HG02884 (cell line): ENCODE data around the gene LIN54.
"Not testable (repeated sequence)": the region's sequence is repeated elsewhere in the genome, so short reads cannot be mapped to it uniquely, and the experiment has no call there.

Source experiments
- ATAC-seq: cut with Tn5 transposase; IDR thresholded peaks from one replicate; pipeline ENCODE4 v1.9.1; 2021; ENCODE audit warnings: mild to moderate bottlenecking, moderate library complexity; ENCODE audit not compliant: unreplicated experiment

LIN54 gene

DNA sequence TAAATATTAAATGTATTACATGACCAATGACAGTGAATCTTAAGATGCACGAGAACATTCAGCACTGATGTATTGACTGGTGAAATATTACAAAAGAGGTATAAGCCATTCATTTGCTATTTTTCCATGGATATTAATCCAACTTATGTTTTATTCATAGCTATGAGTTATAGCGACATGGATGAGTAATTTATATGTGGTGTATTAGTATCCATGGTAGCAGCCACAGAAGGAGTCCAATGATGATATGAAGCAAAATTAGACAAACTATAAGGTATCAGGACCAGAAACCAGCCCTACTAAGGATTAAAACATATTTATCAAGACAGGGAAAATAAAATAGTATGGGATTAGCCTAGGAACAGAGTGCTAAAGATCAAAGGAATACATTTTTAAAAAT lies 59.4 kb downstream of the LIN54 start:
- no peak for ATAC-seq

DNA sequence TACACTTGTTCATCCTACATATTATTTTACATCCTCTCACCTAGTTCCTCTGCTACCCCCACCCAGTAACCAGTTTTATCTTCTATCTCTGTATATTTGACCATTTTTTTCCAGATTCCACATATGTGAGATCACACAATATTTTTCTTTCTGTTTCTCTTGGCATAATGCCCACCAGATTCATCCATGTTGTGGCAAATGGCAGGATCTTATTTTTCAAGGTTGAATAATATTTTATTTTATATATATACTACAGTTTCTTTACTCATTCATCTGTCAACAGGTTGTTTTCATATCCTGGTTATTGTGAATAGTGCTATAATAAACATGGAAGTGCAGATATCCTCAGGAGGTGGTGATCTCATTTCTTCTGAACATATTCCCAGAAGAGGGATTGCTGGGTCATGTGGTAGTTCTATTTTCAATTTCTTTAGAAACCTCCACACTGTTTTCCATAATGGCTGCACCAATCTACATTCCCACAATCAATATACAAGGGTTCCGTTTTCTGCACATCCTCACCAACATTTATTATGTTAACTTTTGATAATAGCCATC lies 61.9 kb downstream of the LIN54 start:
- ATAC-seq = no peak

DNA sequence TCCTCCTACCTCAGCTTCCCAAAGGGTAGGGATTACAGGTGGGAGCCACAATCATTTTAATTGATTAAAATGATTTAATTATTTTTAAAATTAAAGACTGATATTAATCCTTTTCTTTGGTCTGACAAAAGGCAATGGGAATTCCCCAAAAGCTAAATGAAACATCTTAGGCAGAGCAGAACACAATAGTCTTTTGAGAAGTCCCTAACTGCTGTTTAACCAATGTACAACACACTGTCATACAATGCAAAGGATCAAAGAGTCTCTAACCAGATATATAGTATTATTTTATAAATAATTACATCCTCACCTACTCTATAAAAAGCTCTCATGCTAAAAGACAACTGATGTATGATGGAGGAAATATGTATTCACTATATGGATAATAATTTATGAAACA lies 63.1 kb downstream of the LIN54 start:
- no peak for ATAC-seq

DNA sequence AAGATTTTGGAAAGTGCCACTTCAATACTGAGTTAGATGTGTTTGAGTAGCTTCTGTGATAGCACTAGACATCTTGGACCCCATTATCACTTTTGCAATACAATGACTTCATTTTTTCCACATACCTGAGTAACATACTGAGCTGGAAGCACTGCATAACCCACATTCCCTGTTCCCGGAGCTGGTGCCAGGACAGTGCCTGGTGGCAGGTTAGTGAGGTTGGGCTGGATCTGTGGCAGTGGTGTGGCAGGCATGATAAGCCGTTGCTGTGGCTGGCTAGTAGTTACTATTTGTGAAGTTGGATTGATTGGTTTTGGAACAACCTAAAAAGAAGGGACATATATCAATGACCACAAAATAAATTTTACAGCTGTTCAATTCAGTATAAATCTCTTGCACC lies 71.2 kb downstream of the LIN54 start:
- no peak for ATAC-seq

DNA sequence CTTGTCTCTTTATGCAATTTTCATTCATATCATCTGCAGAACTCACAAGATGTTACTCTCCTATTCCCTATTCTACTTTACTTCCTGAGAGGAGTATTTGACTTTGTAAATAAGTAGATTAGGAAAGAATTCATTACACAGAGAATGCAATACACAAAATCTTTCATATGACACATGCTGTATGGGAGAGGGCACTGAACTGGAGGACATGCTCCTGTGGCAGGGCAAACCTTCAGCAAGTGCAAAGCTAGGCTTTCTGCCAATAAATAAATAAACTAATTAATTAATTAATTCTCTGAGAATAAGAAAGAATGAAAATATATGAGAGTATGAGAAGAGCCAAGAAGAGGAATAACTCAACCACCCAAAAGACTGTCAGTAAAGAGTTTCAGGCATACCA lies 76.2 kb downstream of the LIN54 start:
- ATAC-seq = no peak

DNA sequence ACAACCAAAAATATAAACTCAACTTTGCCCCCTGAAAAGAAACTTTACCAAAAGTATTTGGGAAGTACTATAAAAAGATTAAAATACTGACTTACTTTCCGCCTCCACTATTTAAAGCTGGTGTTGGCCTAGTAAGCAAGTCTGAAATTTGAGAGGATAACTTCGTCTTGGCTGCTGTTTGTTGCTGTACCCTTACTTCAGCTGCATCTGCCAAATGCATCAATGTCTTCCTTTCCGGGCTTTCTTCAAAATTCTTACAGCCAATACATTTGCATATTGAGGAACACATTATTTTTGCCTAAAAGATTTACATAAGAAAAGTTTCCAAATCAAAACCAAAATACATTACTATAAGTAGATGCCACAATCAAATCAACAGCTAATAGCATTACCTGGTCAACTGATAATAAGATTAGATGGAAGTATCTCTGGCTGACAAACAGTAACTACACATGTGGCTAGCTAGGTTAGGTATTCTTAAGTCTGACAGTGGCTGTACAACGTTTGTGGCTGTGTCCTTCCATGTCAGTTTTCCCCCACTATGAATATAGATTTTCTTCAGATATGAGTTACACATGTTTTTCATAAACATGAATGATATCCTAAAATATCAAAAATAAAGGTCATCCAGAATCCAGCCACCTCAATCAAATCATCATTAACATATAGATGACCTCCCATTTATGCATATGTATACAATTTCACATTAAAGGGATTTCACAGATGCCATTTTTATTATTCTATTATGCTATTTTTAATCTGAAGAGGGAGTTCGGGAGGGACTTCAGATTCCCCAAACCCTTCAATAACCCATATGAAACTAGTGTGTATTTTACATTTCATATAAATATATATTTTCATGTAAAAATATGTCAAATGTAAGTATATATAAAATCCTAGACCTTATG lies 79.5 kb downstream of the LIN54 start:
- no peak for ATAC-seq

DNA sequence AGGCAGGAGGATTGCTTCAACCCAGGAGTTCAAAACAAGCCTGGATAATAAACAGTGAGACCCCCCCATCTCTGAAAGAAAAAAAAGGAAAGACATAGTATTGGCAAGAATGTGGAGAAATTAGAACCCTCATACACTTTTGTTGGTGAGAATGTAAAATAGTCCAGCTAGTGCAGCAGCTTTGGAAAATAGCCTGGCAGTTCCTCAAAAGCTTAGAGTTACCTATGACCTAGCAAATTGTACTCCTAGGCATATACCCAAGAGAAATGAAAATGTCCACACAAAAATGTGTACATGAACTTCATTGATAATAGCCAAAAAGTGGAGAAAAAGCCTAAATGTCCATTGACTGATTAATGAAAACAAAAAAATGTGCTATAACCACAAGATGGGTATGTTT lies 88.8 kb downstream of the LIN54 start:
- no peak for ATAC-seq

DNA sequence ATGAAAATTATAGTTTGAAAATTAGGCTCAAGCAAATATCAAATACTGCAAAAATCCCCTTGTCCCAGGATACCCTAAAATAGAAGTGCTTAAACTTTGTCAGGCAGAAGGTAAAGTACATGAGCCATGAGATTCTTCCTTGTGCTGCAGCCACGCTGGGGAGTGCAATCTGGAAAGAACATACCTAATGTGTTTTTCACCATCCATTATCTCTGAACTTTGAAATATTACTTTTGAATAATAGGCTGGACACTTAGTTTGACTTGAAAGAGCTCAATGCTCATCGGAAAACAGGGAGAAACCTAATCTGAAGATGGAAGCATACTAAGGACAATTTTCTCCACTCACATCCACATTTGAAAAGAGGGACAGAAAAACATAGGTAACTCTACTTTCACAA lies 91.2 kb downstream of the LIN54 start:
- no peak for ATAC-seq

DNA sequence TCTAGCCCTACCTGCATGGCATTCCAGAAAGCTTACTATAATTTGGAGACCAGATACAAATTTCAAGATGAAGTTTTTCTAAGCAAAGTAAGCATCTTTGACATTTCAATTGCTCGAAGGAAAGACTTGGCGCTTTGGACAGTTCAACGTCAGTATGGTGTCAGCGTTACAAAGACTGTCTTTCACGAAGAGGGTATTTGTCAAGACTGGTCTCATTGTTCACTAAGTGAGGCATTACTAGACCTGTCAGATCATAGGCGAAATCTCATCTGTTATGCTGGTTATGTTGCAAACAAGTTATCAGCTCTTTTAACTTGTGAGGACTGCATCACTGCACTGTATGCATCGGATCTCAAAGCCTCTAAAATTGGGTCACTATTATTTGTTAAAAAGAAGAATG lies 92.5 kb downstream of the LIN54 start:
- ATAC-seq = no peak

DNA sequence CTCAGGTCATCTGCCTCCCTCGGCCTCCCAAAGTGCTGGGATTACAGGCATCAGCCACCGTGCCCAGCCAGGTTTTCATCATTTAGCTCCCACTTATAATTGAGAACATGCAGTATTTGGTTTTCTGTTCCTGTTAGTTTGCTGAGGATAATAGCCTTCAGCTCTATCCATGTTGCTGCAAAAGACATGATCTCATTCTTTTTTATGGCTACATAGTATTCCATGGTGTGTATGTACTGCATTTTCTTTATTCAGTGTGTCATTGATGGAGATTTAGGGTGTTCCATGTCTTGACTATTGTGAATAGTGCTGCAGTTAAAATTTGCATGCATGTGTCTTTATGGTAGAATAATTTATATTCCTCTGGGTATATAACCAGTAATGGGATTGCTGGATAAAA lies 96.7 kb downstream of the LIN54 start:
- ATAC-seq = not testable (repeated sequence)

DNA sequence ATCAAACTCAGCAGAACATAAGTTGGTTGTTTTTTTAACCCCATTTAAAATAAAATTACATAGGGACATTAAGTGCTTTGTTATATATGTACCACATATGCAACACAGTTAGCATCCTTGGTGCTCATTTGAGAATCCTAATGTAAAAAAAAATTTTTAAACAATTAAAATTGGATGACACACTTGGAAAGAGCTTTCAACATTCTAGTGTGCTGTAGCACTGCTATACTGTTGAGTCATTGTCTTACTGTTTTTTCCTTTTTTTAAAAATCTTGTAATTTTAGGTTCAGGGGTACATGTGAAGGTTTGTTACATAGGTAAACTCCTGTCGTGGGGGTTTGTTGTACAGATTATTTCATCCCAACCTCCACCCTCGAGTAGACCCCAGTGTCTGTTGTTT lies 97.3 kb downstream of the LIN54 start:
- ATAC-seq = no peak

DNA sequence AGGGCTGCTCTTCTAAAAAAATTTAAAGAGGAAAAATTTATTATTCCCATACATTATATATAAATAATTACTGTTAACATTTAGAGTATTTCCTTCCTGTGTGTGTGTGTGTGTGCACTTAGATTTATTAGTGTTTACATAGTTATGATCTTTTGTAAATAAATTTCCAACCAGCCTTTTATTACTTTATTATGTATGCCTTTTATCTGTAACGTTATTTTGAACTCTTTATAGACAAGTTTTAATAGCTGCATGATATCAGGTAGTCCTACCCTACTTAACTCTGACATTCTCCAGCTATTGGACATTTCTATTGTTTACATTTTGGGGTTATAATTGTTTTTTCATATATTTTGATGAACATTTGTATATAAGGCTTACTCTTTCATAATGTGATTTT lies 101.3 kb downstream of the LIN54 start:
- ATAC-seq = no peak

DNA sequence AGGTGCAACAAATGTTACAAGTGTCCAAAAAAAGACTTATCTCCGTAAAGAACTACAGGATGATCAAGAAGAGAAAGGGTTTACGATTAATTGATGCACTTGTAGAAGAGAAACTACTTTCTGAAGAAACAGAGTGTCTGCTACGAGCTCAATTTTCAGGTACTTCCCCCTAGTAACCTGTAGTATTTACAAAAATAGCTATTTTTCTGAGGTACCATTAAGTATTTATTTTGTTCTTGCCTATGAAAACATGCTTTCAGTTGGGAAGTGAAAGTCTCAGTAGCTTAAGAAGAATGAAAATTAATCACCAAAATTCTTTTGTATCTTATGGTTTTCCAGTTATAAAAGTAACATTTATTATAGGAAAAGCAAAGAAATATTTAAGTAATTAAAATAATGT lies 104.2 kb downstream of the LIN54 start:
- peak; percentile 30 for ATAC-seq

DNA sequence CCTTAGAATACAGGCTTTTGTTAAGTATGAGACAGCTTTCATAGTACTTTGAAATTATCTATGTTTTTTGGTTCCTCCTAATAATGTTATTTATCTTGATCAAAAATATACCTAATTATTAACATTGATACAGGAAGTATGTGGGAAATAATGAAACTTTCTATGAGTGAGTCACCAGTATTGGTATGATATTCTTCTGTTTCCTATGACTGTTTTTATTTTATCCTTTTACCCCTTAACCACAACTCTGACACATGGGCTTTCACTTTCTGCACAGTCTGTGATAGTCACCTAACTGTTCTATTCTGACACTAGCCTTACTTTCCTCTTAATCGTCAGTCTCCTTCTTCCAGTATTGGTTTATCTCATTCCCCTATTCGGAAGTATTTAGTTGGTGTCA lies 105.4 kb downstream of the LIN54 start:
- ATAC-seq = peak; percentile 52

DNA sequence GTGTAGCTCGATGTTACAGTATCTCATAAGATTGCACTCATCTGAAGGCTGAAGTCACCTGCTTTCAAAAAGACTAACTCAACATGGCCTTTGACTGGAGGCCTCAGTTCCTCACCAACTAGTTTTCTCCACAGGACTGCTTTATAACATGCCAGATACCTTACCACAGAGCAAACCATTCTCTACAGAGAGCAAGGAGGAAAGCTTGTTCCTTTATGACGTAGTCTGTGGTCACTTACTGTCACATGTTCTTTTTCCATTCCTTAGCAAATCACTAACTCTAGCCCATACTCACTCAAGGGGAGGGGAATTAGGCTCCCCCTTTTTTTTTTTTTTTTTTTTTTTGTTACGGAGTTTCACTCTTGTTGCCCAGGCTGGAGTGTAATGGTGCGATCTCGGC lies 106.9 kb downstream of the LIN54 start:
- no peak for ATAC-seq

DNA sequence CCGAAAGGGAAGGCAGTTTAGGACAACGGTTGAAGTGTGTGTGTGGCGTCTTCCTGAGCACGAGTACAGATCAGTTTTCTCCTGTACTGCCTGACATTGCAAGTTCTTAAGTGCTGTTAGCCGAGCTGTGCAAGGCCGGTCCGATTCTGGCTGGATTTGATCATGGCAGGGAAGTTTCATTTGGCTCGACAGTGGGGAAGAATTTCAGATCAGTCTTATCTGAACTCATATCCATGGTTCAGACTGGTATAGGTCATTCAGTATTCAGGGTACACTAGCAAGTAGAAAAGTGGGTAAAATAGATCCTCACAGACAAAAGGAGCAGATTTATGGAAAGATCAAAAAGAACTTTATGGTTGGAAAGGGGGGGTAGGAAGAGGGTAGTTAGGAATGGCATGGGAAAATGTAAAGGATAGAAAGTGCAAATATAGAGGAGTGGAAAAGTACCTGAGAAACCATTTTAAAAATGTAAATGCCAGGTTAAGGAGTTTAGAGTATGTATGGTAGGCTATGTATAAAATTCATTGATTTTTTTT lies 109.4 kb downstream of the LIN54 start:
- ATAC-seq = no peak

DNA sequence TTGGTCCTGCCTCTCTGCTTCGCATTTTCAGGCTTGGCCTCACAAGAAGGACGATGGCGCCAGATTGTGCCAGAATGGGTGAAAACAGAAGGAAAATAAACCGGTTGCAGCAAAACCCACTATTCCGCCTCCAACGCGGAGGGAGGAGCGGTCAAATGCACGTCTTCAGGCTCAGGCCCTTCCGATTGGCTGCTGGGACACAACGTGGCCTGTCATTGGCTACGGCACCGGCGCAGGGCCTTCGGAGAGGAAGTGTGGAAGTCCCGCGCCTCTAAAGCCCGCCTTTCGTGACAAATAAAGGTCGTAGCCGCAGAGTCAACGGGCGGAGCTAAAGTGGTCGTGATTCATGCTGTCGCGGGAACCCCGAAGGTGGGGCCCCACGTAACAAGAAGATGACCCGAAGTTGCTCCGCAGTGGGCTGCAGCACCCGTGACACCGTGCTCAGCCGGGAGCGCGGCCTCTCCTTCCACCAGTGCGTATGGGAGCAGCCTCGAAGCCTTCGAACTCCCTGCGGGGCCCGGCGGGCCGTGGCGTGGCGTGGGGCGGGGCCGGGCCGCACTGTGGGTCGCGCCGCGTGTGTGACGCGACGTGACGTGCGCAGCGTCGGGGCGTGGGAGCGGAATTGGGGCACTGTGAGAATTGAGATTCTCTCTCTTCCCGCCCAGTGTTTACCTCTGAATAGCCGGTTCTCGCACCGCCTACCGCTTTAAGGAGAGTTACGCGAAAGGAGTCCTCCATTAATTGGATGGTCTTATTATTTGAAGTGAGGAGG lies 110.0 kb downstream of the LIN54 start, which contains the start of gene THAP9:
Gene THAP9 (plus strand): TSS at position 325 of the 772 bp plus-strand sequence. CDS start 68 bp downstream, at position 393.
- ATAC-seq = peak; percentile 86

DNA sequence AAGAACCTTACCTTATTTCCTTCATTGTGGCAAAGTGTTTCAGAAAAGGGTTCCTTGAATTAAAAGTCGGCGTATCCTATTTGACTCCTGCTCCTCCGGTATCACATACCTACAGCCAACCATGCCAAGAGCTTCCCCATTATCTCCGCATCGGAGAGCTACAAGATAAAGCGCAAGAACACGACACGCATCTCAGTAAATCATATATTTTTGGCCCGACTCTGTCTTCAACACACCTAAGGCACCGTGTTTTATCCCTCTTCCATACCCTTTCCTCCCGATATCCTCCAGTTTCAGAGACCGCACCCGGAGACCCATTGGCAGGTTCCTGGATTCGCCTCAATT lies 110.6 kb downstream of the LIN54 start:
- peak; percentile 4 for ATAC-seq

DNA sequence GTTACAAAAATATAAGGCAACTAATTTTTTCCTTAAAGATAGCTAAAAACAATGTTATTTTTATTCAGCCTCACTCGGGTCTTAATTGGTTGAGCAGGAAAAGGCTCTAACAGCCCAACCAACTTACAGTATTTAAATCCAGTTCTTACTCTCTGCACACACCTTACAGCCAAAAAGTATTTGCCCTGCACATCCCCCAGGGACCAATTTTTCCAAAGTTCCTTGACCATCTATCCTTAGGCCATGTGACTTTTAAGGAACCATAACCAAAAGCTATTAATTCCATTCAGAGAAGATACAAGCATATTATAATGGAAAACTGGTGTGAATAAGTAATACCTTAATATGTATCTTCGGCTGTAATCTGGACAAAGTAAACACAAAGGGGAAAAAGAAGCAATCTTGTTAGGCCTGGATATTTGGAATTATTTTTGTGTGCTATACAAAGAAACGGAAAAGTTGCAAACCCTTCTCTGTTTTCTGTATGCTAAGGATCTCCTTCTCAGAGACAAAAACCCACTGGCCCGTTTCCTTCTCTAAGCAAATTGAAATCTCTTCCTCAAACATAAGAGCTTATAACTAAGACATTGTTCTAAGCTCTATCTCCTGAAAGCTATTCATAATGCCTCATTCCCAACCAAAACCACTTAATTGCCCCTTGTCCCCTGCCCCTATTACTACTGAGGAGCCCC lies 111.1 kb downstream of the LIN54 start:
- no peak for ATAC-seq

DNA sequence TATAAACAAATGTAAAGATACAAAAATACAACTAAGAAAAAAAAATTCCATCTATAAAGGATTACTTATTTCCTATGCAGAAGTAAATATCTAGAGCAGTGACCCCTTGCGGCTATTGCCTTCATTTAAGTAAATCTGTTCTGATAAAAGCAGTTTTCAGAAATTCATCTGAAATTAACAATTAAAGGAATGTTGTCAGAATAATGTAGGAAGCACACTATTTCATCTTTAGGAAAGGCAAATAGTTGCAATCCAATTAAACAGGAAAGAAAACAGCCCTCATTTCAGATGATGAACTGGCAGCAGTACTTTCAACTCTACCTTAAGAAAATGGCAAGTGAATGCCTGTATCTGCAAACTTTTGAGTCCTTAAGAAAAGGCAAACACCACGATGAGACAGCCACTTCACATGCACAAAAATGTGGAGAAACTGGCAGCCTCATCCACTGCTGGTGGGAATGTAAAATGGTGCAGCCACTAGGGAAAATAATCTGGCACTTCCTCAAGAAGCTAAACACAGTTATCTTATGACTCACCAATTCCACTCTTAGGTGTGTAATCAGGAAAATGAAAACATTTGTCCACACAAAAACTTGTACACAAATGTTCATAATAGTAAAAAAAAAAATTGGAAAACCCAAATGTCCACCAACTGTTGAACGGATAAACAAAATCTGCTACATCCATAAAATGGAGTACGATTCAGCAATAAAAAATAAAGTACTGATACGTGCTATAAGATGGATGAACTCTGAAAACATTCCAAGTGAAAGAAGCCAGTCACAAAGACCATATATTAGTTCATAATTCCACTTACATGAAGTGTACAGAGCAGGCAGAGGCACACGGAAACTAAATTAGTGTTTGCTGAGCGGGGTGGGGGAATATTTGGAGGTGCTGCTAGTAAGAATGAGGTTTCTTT lies 112.0 kb downstream of the LIN54 start:
- no peak for ATAC-seq
